ENCODE data around the gene RNPS1. TPM values are rescaled to one million over a fixed set of nuclear protein-coding genes. Genes with fewer than 3 reads are reported as not detected.

The RNPS1 gene
- 162 and 206 TPM in 2 replicates for total RNA-seq

DNA sequence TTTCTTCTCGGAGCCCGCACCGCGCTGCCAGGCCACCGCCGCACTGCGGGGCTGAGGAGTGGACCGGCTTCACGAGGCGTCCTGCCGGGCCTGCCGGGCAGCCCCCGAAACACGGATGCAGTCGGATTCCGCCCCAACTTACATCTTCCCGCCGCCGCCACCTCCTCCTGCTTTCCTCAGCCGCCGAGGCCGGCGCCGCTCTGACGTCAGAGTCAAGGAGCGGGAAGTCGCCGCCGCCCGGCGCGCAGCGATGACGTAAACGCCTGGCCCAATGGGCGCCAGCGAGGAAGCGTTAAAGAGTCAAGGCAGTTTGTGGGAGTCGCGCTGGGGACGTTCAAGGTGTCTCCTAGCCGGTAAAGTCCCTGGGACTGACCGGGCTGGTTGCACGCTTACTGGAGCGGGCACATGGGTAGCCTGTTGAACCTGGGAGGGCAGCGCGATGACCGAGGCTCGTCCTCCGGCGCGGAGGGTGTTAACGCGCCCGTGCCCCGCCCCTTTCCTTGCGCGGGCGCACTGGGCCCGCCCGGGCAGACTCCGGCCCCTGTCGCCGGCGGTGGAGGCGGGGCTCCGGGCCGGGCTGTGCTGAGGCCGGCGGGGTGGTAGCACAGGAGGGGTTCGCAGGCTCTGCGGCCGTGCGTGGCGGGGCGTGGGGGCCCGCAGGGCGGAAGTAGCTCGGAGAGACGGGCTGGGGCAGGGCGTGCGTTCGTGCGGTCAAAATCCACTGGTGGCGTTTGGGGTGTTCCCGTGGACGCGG lies at the start of gene RNPS1:
Gene RNPS1 (minus strand): TSS at position 214 of the 754 bp plus-strand sequence. CDS start 3,483 bp downstream, outside the sequence.

GRCh38 chr16:2251296-2252111 lies 16.4 kb downstream of the RNPS1 start, which contains the start of gene ECI1:
Gene ECI1 (minus strand): TSS chr16:2251587. CDS start chr16:2251566, 21 bp downstream.

DNA sequence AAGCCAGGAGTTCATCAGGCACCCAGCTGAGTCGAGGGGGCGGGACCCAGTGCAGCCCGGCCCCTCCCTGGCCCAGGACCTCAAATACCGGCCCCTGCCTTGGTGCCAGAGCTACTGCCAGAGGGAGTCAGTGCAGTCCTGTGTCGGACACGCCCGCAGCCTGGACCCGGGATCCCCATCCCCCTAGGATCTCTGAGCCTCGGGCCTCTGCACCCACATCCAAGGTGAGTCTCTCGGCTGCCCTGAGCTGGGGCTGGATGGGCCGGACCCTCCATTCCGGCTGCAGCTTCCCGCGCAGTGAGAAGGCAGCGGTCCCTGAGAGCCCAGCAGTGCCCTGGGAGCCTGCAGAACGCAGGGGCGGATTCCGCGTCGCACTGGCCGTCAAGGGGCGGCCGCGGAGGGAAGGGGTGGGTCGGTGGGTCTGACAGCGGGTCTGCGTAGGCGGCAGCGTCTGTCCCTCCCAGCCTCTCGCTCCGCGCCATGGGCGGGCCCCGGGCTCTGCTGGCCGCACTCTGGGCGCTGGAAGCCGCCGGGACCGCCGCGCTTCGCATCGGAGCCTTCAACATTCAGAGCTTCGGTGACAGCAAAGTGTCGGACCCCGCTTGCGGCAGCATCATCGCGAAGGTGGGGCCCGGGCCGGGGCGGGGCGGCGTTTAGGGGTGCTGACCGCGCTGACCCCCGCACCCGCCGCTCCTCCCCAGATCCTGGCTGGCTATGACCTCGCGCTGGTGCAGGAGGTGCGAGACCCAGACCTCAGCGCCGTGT lies 31.4 kb downstream of the RNPS1 start, which contains the start of gene DNASE1L2:
Gene DNASE1L2 (plus strand): TSS at position 108 of the 765 bp plus-strand sequence. CDS start 373 bp downstream, at position 481.

DNA sequence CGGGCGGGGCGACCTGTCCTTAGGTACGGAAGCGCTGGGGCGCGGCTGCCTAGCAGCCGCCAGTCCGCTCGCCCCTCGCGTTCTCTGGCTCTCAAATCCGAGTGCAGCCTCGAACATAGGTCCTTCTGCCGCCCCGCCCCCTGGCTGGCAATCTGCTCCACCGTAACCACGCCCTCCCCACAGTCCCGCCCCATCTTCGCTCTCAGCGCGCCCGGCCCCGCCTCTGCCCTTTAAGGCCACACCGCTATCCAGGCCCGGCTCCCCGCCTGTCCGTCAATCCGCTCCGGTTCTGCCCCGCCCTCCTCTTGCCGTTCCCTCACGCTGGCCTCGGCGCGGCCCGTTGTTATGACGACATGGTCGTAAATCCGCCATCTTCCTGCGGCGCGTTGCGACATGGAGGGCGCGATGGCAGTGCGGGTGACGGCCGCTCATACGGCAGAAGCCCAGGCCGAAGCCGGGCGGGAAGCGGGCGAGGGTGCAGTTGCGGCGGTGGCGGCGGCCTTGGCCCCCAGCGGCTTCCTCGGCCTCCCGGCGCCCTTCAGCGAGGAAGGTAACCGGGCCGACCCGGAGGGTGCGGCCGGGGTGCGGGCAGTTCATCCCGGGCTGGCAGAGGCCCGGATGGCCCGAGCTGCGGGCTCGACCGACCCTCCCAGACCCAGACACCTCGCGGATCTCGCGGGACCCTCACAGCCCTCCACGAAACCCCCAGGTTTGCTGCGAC lies 44.5 kb downstream of the RNPS1 start, which contains the start of gene E4F1:
Gene E4F1 (plus strand): TSS at position 371 of the 721 bp plus-strand sequence. CDS start 23 bp downstream, at position 394.

DNA sequence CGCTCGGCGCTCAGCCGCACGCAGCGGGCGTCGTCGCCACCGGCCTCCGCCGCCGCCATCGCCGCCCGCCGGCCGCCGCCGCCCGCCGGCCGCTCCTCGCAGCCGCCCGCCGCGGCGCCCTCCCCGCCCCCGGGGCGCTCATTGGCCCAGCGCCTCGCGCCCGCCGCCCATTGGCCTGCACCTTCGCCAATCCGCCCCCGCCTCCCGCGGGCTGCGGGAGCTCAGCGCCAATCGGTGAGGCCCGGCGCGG lies 53.3 kb downstream of the RNPS1 start, which contains the start of gene PGP:
Gene PGP (minus strand): TSS at position 122 of the 250 bp plus-strand sequence. CDS start 63 bp downstream, at position 59.

DNA sequence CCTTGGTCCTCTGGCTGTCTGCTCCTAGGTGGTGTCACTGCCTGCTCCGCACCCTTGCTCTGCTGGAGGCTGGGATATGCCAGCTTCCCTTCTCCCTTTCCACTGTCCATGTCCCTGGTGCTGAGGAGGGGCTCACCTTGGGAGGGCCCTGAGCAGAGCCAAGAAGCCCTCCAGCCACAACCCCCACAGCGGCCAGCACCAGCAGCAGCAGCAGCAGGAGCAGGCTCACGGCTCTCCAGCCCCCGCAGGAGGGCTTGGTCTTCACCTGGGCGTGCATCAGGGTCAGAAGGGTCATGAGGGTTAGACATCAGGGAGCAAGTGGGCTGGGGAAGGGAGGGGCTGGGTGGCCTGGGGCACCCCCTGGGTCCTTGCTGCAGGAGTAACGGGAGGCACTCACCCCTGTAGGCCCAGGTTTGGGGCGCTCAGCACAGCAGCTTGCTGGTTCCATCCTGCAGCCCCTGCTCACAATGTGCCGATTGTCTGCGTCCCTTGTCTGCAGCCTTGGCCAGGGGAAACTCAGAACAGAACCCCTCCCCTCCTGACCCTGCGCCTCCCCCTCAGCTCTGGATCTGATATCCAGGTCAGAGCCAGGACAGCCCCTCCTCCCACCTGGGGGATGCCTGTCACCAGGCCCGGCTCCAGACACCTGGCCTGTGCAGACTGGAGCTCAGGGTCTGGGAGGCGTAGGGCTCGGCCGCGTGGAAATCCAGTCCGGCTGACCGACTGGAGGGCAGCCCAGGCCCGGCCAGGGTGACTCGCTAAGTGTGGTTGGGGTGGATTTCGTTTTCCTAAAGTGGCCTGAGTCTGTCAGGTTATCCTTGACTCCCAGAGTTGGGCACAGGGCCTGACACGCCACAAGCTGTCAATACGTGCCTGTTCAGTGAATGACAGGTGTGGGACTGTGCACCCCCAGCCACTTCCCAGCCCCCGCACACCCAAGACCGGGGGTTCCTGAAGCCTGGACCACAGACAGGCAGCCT lies 57.2 kb downstream of the RNPS1 start, which contains the start of gene BRICD5:
Gene BRICD5 (minus strand): TSS at position 478 of the 980 bp plus-strand sequence. CDS start 30 bp downstream, at position 448.

DNA sequence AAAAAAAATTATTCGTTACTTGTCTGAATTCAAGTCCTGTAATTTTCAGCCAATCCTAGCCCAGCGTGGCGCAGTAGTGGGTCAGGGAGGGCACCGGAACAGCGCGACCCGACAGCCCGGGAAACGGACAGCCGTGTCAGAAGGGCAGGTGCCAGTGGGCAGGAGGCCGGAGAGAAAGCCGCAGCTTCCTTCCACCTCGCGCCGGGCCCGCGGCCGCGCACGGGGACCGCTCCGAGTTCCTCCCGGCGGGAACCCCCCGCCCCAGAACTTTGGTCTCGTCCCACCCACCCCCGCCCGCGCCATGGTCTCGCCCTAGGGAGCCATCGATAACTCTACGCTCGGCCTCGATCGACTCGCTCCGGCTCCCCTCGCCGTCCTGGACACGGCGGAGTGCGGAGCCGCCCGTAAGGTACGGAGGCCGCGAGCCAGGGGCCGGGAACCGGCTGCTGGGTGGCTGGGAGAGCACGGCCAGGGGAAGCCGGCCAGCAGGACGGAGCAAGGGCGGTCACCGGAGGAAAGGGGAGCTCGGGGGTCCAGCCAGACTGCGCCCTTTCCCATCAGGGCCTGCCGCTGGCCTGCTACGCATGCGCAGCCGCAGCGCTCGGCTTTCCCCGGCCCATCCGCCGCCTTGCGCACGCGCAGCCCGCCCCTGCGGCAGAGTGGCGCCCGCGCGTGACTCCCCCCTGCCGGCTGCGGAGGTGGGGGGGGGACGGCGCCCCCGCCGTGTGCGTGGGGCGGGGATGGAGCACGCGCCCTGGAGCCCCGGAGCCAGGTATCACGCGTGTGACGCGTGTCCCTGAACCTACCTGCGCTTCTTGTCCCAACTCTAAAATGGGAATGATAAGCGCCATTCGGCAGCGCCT lies 62.6 kb downstream of the RNPS1 start, which contains the start of gene MLST8:
Gene MLST8 (plus strand): TSS at position 351 of the 863 bp plus-strand sequence. CDS start 632 bp downstream, outside the sequence.

Other genes with a start within 250 kb of the RNPS1 start
- gene NPW, start 248.3 kb downstream of the RNPS1 start, total RNA-seq = 0.68 TPM in 1 of 2 replicates, not detected in the other
- gene NHERF2, start 241.2 kb downstream of the RNPS1 start, total RNA-seq = 7.6 and 7.9 TPM in 2 replicates
- gene NTHL1, start 220.3 kb downstream of the RNPS1 start, total RNA-seq = 23.2 and 40.5 TPM in 2 replicates
- gene TSC2, start 220.1 kb downstream of the RNPS1 start, total RNA-seq = 22.3 and 23.4 TPM in 2 replicates
- 44.1 and 44.7 TPM in 2 replicates for gene PKD1, start 132.2 kb downstream of the RNPS1 start, total RNA-seq
- not detected in 2 replicates for gene RAB26, start 119.5 kb downstream of the RNPS1 start, total RNA-seq
- 70.1 and 85.1 TPM in 2 replicates for gene TRAF7, start 112.3 kb downstream of the RNPS1 start, total RNA-seq
- under 0.01 and 0.16 TPM in 2 replicates for gene CASKIN1, start 71.5 kb downstream of the RNPS1 start, total RNA-seq
- gene MLST8, start 62.7 kb downstream of the RNPS1 start, total RNA-seq = 94.2 and 110 TPM in 2 replicates
- gene BRICD5, start 57.3 kb downstream of the RNPS1 start, total RNA-seq = 0.55 and 2.0 TPM in 2 replicates
- 18.6 and 24.5 TPM in 2 replicates for gene PGP, start 53.3 kb downstream of the RNPS1 start, total RNA-seq
- 24.7 and 29.4 TPM in 2 replicates for gene E4F1, start 44.5 kb downstream of the RNPS1 start, total RNA-seq
- gene DNASE1L2, start 31.7 kb downstream of the RNPS1 start, total RNA-seq = 0.78 TPM in 1 of 2 replicates, not detected in the other
- gene ECI1, start 16.5 kb downstream of the RNPS1 start, total RNA-seq = 58.9 and 66.1 TPM in 2 replicates
- gene ABCA3, start 72.6 kb upstream of the RNPS1 start, total RNA-seq = 0.16 TPM in 1 of 2 replicates, not detected in the other
- 10.7 and 35.5 TPM in 2 replicates for gene CCNF, start 161.3 kb upstream of the RNPS1 start, total RNA-seq
- 5.6 and 14.3 TPM in 2 replicates for gene TEDC2, start 192.0 kb upstream of the RNPS1 start, total RNA-seq
- not detected in 2 replicates for gene NTN3, start 203.2 kb upstream of the RNPS1 start, total RNA-seq
- gene TBC1D24, start 207.0 kb upstream of the RNPS1 start, total RNA-seq = 4.1 and 4.9 TPM in 2 replicates
- gene ATP6V0C, start 245.8 kb upstream of the RNPS1 start, total RNA-seq = 50.1 and 51.4 TPM in 2 replicates

Data from hair follicular keratinocyte (primary cell).